ENCODE data around the gene NOC2L. TPM values are rescaled to one million over a fixed set of nuclear protein-coding genes. Genes with fewer than 3 reads are reported as not detected.

NOC2L gene
- total RNA-seq, 1 experiment from 2014 or later: 130 TPM

DNA sequence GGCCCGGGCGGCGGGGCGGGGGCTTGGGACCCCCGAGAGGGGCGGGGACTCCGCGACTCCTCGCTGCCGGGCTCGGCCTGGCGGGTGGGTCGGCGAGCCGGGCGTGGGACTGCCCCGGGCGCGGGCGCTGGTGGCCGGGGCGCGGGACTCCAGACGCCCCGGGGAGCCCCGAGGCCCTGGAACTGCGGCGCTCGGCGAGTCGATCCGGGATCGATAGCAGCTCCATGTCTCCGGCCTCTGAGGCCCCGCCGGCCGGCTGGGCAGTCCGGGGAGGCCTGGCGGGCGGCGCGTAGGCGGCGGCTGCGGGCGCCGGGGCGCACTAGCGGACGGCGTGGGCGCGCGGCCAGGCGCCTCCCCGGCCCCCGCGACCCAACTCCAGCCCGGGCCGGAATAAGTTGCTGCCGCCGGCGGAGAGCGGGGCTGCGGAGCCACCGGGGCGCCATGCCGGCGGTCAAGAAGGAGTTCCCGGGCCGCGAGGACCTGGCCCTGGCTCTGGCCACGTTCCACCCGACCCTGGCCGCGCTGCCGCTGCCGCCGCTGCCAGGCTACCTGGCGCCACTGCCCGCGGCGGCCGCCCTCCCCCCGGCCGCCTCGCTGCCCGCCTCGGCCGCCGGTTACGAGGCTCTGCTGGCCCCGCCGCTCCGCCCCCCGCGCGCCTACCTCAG, 34.9 kb downstream of the NOC2L start:
- H3K4ac ChIP-seq (ENCODE audit: low read depth, low read length): no peak overlapping the region
- TF ChIP-seq, protein P1, sequence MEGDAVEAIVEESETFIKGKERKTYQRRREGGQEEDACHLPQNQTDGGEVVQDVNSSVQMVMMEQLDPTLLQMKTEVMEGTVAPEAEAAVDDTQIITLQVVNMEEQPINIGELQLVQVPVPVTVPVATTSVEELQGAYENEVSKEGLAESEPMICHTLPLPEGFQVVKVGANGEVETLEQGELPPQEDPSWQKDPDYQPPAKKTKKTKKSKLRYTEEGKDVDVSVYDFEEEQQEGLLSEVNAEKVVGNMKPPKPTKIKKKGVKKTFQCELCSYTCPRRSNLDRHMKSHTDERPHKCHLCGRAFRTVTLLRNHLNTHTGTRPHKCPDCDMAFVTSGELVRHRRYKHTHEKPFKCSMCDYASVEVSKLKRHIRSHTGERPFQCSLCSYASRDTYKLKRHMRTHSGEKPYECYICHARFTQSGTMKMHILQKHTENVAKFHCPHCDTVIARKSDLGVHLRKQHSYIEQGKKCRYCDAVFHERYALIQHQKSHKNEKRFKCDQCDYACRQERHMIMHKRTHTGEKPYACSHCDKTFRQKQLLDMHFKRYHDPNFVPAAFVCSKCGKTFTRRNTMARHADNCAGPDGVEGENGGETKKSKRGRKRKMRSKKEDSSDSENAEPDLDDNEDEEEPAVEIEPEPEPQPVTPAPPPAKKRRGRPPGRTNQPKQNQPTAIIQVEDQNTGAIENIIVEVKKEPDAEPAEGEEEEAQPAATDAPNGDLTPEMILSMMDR (conservative IDR thresholded peaks at IDR 0.05): no peak
- no peak overlapping the region for H2BK120ac ChIP-seq (ENCODE audit: low read depth, low read length, poor library complexity, severe bottlenecking)
- peaks cover 7% of the 10 kb centered on the region for H3K23me2 ChIP-seq (ENCODE audit: insufficient read length, low read depth, low read length, poor library complexity, severe bottlenecking)
- no peak overlapping the region for H3K14ac ChIP-seq (ENCODE audit: insufficient read depth, low read length)
- H3K4me3 Mint-ChIP-seq: peak overlapping the region in 1 of 2 experiments; percentile 51; a peak in 1 of 5 replicates
- no peak overlapping the region for H2BK5ac ChIP-seq (ENCODE audit: insufficient read length, low read length)
- H3K27ac Mint-ChIP-seq: no peak overlapping the region
- H3K4me2 ChIP-seq (ENCODE audit: insufficient read depth, insufficient read length, low read length): peak overlapping the region; percentile 28
- peaks cover 84% of the 10 kb centered on the region for H3K27me3 ChIP-seq (ENCODE audit: insufficient read depth, low read length)
- H4K20me1 ChIP-seq (ENCODE audit: control insufficient read depth, insufficient read depth, insufficient read length): peaks cover 12% of the 10 kb centered on the region
- no peak for DNase-seq
- no peak overlapping the region for H3K23ac ChIP-seq (ENCODE audit: insufficient read length, low read depth, low read length)
- H3K36me3 Mint-ChIP-seq (ENCODE audit: insufficient read depth in 1 of 3, low read depth in 3 of 3): peaks cover 0 to 4% (median 0%) of the 10 kb centered on the region in 3 experiments; a peak in 3 of 7 replicates
- peaks cover 90% of the 10 kb centered on the region for H3K27me3 Mint-ChIP-seq (ENCODE audit: low read depth)
- no peak overlapping the region for H3K18ac ChIP-seq (ENCODE audit: insufficient read length, low read depth, low read length)
- WGBS (ENCODE audit: extremely low coverage, insufficient read length, low lambda C conversion rate): no CpG with 5 or more reads among the region's 98 CpGs
- H3K9me3 Mint-ChIP-seq: peaks cover 4 to 5% of the 10 kb centered on the region in 2 experiments; a peak in 2 of 5 replicates
- no peaks in the 10 kb centered on the region for H3K79me1 ChIP-seq (ENCODE audit: insufficient read depth, low read depth, low read length, poor library complexity, severe bottlenecking)
- H2BK20ac ChIP-seq (ENCODE audit: low read depth, low read length, poor library complexity, severe bottlenecking): no peak overlapping the region
- H3K4me1 Mint-ChIP-seq: peaks cover 22 to 30% of the 10 kb centered on the region in 2 experiments
- H3K4me1 ChIP-seq (ENCODE audit: insufficient read depth, low read length): no peaks in the 10 kb centered on the region
- no peak overlapping the region for H2BK15ac ChIP-seq (ENCODE audit: low read depth, low read length)
- no peaks in the 10 kb centered on the region for H3K79me2 ChIP-seq (ENCODE audit: insufficient read depth, low read length)
- H2AFZ ChIP-seq (ENCODE audit: low read length): no peak overlapping the region
- H3K27ac ChIP-seq (ENCODE audit: insufficient read length, low read depth, low read length): no peak overlapping the region
- no peak overlapping the region for H3K9ac ChIP-seq (ENCODE audit: extremely low read depth, insufficient read length, low read length)
- no peak overlapping the region for H4K5ac ChIP-seq (ENCODE audit: insufficient read length, low read depth, low read length)
- no peak overlapping the region for H3T11ph ChIP-seq (ENCODE audit: low read length)
- no peak overlapping the region for H4K91ac ChIP-seq (ENCODE audit: insufficient read length, low read depth, low read length)
- no peak overlapping the region for H2BK12ac ChIP-seq (ENCODE audit: insufficient read length, low read depth, low read length)
- no peak overlapping the region for H3K56ac ChIP-seq (ENCODE audit: insufficient read length, low read depth, low read length)
- no peaks in the 10 kb centered on the region for H3K9me3 ChIP-seq (ENCODE audit: control insufficient read depth, low read depth, low read length)
- H2AK5ac ChIP-seq (ENCODE audit: insufficient read length, low read length): no peak overlapping the region
- no peak overlapping the region for H4K8ac ChIP-seq (replicated peaks; ENCODE audit: insufficient read length, low read depth, low read length)

All from H9 (cell line).